ENCODE measurements around the gene NCF2. TPM values are rescaled to one million over a fixed set of nuclear protein-coding genes. Genes with fewer than 3 reads are reported as not detected.

NCF2 gene
- total and polyA plus RNA-seq, 12 donors, result 1.8 to 29.7 (median 4.7) TPM

DNA sequence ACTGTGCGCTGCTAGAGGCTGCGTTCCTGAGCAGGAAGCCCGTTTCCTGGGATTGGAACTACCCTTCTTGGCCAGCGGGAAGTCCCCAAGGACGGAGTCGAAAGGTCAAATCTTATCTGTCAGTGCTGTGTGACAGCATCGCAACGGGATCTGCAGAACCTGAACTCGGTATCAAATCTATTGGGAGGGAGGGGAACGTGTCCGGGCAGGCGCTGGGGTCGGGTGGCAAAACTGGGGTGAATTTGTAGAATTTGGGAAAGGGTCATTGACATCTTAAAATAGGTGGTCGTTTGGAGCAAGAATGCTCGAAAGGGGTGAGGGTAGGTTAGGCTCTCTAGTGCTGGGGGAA is 46.0 kb upstream of the NCF2 start:
- Histone ChIP-seq H3K4me1 (peaks cover 3 to 48% (median 37%) of the 10 kb centered on the region in 9 donors), H3K36me3 (peaks cover 0 to 17% (median 0%) of the 10 kb centered on the region in 9 donors), H3K27me3 (no peaks in the 10 kb centered on the region), H3K4me3 (peak overlapping the region; percentile 65 to 87 (median 84)), H3K27ac (peak overlapping the region in 9 of 10 donors; percentile 92 to 98 (median 94)), H3K9me3 (no peaks in the 10 kb centered on the region)
- DNase-seq, result no peak
- no peak for ATAC-seq
- WGBS, 2 donors, result 1 to 2% methylated on average over 15 of the region's 15 CpGs
- TF ChIP-seq, protein P1, sequence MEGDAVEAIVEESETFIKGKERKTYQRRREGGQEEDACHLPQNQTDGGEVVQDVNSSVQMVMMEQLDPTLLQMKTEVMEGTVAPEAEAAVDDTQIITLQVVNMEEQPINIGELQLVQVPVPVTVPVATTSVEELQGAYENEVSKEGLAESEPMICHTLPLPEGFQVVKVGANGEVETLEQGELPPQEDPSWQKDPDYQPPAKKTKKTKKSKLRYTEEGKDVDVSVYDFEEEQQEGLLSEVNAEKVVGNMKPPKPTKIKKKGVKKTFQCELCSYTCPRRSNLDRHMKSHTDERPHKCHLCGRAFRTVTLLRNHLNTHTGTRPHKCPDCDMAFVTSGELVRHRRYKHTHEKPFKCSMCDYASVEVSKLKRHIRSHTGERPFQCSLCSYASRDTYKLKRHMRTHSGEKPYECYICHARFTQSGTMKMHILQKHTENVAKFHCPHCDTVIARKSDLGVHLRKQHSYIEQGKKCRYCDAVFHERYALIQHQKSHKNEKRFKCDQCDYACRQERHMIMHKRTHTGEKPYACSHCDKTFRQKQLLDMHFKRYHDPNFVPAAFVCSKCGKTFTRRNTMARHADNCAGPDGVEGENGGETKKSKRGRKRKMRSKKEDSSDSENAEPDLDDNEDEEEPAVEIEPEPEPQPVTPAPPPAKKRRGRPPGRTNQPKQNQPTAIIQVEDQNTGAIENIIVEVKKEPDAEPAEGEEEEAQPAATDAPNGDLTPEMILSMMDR (IDR thresholded peaks at IDR 0.05), result no peak
- intact Hi-C loops (cut with DNase I), result loop anchor here in 3 of 10 donors (5.0 to 10.0 kb wide), 2 partner anchors 162 to 164 kb away; partner anchors contain the start of gene SMG7 (in 3 of the 3)

DNA sequence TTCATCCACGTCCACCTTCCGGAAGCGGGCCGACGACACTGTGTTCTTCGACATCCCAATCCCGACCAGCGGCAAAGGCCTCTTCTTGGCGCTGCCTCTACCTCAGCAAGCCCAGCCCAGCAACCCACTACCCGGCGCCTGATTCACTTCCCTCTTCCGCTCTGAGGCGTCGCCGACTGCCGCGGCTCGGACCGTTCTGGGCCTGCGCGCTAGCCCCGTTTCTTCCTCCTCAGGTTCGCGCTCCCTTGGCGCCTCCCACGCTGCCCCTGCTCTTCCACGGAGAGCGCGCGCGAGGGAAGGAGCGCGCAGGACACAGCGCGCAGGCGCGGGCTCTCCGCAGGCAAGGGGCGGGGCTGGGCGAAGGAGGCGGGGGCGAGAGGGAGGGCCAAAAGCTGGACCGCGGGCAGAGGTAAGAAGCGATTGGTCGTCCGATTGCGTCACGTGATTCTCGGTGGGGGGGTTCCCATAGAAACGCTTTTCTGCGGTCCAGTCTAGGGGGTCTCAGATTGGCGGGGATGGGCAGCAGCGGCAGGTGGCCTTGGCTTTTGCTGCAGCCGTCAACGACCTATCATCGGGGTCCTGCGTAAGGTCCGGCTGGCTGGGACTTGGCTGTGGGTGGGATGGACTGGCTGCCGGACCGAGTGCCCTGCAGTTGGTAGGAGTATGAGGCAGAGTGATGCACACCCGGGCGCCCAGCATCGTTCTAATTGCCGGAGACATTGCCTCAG is 45.5 kb upstream of the NCF2 start, which contains the start of gene ARPC5:
TSS of gene ARPC5 (minus strand) at position 178 of the 728 bp plus-strand sequence. CDS start at position 54, 124 bp downstream.
- no peaks in the 10 kb centered on the region for H3K9me3 ChIP-seq

DNA sequence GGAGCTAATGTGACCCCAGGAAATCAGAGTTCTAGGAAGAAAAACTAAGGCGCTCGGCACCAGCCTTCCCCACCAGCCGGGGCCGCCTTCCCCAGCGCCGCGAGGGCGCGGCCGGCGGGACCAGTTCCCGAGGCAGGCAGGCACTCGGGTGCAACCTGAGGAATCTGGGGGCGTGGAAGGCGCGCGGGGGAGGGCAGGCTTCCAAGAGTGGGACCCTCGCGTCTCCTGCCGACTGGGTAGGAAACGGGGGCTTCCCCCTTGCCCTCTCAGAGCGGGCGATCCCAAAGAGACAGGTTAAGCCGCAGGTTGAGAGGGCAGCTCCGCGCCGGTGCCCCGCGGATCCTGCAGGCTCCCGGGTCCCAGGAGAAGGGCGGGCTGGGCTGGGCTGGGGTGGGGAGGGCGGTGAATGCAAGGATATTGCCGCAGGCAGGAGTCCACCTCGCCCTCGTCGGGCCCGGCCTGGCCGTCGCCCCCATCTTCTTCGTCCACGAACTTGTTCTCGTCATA is 44.9 kb upstream of the NCF2 start:
- DNase-seq (peak; percentile 39 to 56), ATAC-seq (peak; percentile 23 to 63 (median 40))
- H3K9me3 ChIP-seq, result no peaks in the 10 kb centered on the region
- peak overlapping the region; percentile 68 to 98 (median 94) for H3K27ac ChIP-seq
- H3K36me3 ChIP-seq, result peaks cover 0 to 29% (median 2%) of the 10 kb centered on the region in 9 donors
- TF ChIP-seq, protein P1 (IDR thresholded peaks at IDR 0.05), result no peak
- H3K4me1 ChIP-seq, result peaks cover 3 to 60% (median 48%) of the 10 kb centered on the region in 9 donors
- no peaks in the 10 kb centered on the region for H3K27me3 ChIP-seq
- 0 to 1% methylated on average over 42 of the region's 42 CpGs for WGBS, 2 donors
- intact Hi-C loops (cut with DNase I), result loop anchor here in 4 of 10 donors (2.0 to 10.0 kb wide), 3 partner anchors 160 to 164 kb away; partner anchors contain the start of gene SMG7 (in 3 of the 4)
- peak overlapping the region; percentile 67 to 92 (median 86) for H3K4me3 ChIP-seq

More for the DNA sequence above, 45.5 kb upstream of the NCF2 start, which contains the start of gene ARPC5:
- Histone ChIP-seq H3K36me3 (peaks cover 0 to 23% (median 0%) of the 10 kb centered on the region in 9 donors), H3K4me3 (peak within 1 kb of the TSS; percentile 67 to 92 (median 86)), H3K4me1 (peaks cover 3 to 54% (median 42%) of the 10 kb centered on the region in 9 donors), H3K27ac (peak within 1 kb of the TSS; percentile 68 to 98 (median 94)), H3K27me3 (no peaks in the 10 kb centered on the region)
- ATAC-seq (peak; percentile 95 to 98 (median 96)), DNase-seq (peak; percentile 96 to 98)
- TF ChIP-seq, protein P1 (IDR thresholded peaks at IDR 0.05), result no peak
- intact Hi-C loops (cut with DNase I), result loop anchor here in 4 of 10 donors (2.0 to 10.0 kb wide), 3 partner anchors 161 to 165 kb away; partner anchors contain the start of gene SMG7 (in 3 of the 4)
- 1% methylated on average over 65 of the region's 65 CpGs for WGBS, 2 donors

DNA sequence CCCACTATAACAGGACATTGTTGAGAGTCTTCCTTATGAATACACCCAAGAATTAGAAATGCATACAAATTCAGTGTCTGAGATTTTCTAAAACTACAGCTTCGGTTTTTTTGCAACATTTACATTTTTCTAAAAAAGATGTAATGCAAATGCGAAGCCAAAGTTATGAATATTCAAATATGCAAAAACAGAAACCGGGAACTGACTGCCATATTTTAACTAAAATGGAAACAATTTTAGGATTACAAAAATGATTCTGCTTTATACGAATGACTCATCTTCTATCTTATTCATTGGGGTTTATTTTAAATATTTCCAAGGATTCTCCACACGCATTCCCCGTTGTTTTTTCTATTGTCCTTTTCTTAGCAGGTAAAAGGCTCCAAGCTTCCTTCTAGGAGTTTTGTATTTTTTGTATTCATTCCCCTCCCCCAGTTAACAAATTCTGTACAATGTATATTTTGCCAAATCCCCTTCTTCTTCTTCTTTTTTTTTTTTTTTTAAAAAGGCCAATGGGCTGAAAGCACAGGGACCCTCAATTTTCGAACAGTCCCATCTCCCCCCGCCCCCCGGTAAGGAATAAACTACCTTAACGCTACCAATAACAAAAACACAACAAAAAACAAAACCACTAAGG is 44.3 kb upstream of the NCF2 start:
- Histone ChIP-seq H3K36me3 (peaks cover 0 to 35% (median 8%) of the 10 kb centered on the region in 9 donors), H3K4me1 (peaks cover 3 to 60% (median 54%) of the 10 kb centered on the region in 9 donors), H3K27me3 (no peaks in the 10 kb centered on the region), H3K4me3 (peak overlapping the region; percentile 67 to 92 (median 86)), H3K9me3 (no peaks in the 10 kb centered on the region), H3K27ac (peak overlapping the region; percentile 68 to 98 (median 94))
- TF ChIP-seq, protein P1 (IDR thresholded peaks at IDR 0.05), result no peak
- no peak for DNase-seq
- intact Hi-C loops (cut with DNase I), result loop anchor here in 6 of 10 donors (2.0 to 10.0 kb wide), 3 partner anchors 160 to 164 kb away; partner anchors contain the start of gene SMG7 (in 5 of the 6)
- no peak for ATAC-seq
- WGBS, 2 donors, result 1% methylated on average over 10 of the region's 10 CpGs
